Kidney epithelial cell (primary cell): ENCODE data around the gene SNX5. TPM values are rescaled to one million over a fixed set of nuclear protein-coding genes. Genes with fewer than 3 reads are reported as not detected.

ENCODE experiments used
- DNase-seq: peaks from one replicate; pipeline ENCODE4 v3.0.0-alpha.2; 2010; ENCODE audit warnings: low read depth
- H3K27me3 ChIP-seq: 2 replicates; pipeline ENCODE4 v1.6.0; 2011; ENCODE audit warnings: low read length; ENCODE audit not compliant: control insufficient read depth, insufficient read depth
- H3K36me3 ChIP-seq: 2 replicates; pipeline ENCODE4 v1.5.1; 2011; ENCODE audit warnings: low read length; ENCODE audit not compliant: control insufficient read depth, insufficient read depth
- H3K4me3 ChIP-seq: 2 replicates; pipeline ENCODE4 v1.5.1; 2011; ENCODE audit warnings: low read depth, mild to moderate bottlenecking, control low read depth, low read length
- total RNA-seq: library from RNA; depleted of rRNA; stranded (reverse); fragments of >200 nt; gene quantifications from 2 replicates; pipeline ENCODE4 v1.2.3, GENCODE V29; 2015
- TF ChIP-seq, protein P1 (sequence below): IDR thresholded peaks from 2 replicates; pipeline ENCODE4 v1.5.1; 2011; ENCODE audit warnings: mild to moderate bottlenecking, moderate library complexity, low read length, control low read depth, inconsistent platforms; ENCODE audit not compliant: insufficient read depth, poor library complexity, severe bottlenecking

SNX5 gene
- total RNA-seq, 1 donor from 2014 or later, result 80.8 TPM

GRCh38 chr20:18011951-18012645 lies 43.5 kb upstream of the SNX5 start:
- Histone ChIP-seq H3K27me3 (no peaks in the 10 kb centered on the region), H3K36me3 (no peaks in the 10 kb centered on the region), H3K4me3 (no peak overlapping the region)
- no peak for DNase-seq
- TF ChIP-seq, protein P1, sequence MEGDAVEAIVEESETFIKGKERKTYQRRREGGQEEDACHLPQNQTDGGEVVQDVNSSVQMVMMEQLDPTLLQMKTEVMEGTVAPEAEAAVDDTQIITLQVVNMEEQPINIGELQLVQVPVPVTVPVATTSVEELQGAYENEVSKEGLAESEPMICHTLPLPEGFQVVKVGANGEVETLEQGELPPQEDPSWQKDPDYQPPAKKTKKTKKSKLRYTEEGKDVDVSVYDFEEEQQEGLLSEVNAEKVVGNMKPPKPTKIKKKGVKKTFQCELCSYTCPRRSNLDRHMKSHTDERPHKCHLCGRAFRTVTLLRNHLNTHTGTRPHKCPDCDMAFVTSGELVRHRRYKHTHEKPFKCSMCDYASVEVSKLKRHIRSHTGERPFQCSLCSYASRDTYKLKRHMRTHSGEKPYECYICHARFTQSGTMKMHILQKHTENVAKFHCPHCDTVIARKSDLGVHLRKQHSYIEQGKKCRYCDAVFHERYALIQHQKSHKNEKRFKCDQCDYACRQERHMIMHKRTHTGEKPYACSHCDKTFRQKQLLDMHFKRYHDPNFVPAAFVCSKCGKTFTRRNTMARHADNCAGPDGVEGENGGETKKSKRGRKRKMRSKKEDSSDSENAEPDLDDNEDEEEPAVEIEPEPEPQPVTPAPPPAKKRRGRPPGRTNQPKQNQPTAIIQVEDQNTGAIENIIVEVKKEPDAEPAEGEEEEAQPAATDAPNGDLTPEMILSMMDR, result no peak

DNA sequence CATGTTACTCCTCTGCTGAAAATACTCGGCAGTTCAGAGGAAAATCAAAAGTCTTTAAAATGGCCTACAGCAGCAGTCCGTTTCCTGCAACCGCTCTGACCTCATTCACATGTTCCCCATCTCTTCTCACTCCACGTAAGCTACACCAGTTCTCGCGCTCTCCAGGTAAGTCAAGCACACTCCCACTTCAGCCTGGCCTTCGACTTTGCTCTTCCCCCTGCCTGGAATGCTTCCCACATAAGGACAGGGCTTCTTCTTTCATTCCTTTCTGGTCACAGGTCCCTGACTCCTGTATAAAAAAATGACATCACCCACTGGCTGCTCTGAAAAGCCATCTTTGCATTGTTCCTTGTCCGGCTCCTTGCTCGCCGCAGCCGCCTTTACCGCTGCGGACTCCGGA lies 42.9 kb upstream of the SNX5 start:
- DNase-seq, result no peak
- Histone ChIP-seq H3K36me3 (no peaks in the 10 kb centered on the region), H3K27me3 (no peaks in the 10 kb centered on the region), H3K4me3 (no peak overlapping the region)
- TF ChIP-seq, protein P1, result no peak

- Histone ChIP-seq H3K4me3 (no peak overlapping the region), H3K36me3 (no peaks in the 10 kb centered on the region), H3K27me3 (no peaks in the 10 kb centered on the region)
- no peak for DNase-seq
- TF ChIP-seq, protein P1, result no peak
These were observed 40.5 kb upstream of the SNX5 start for GRCh38 chr20:18009116-18009515.

DNA sequence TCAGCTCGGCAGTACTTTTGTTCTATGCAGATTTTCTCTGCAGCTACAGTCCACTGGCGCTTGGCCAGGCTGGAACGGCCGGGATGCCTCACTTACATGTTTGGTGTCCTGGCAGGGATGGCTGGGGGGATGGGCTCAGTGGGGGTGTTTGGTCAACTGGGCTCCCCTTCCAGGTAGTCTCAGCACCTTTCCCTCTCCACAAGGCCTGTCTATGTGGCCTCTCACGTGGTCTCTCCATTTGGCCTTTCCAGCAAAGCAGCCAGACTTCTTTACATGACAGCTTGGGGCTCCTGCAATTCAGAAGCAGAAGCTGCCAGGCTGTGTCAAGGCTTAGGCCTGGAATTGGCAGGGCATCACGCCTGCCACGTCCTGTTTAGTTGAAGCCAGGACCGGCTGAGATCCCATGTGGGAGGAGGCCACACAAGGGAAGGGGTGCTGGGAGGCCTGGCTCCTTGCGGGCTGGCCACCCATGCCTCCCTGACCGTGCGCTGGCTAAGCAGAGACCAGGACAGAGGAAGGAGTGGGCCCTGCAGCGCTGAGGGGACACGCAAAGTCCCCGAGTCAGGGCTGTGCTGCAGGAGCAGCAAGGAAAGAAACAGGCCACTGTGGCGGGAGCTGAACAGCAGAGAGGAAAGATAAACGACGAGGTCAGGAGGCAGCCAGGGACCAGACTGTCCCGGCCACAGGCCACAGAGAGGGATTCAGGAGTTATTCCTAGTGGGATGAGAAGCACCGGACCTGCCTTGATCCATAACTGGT lies 39.1 kb upstream of the SNX5 start:
- no peak for DNase-seq
- TF ChIP-seq, protein P1, result no peak
- Histone ChIP-seq H3K27me3 (no peaks in the 10 kb centered on the region), H3K4me3 (no peak overlapping the region), H3K36me3 (no peaks in the 10 kb centered on the region)

GRCh38 chr20:18006684-18007083 lies 38.1 kb upstream of the SNX5 start:
- no peak overlapping the region for H3K4me3 ChIP-seq

More at GRCh38 chr20:18006684-18007083, 38.1 kb upstream of the SNX5 start:
- no peaks in the 10 kb centered on the region for H3K36me3 ChIP-seq
- no peaks in the 10 kb centered on the region for H3K27me3 ChIP-seq
- no peak for DNase-seq
- TF ChIP-seq, protein P1, result no peak
